ENCODE measurements around the gene PIGZ.

GRCh38 chr3:196938576-196938975 lies 30.1 kb downstream of the PIGZ start:
- no peak for TF ChIP-seq POLR2A (IDR thresholded peaks at IDR 0.05)
- TF ChIP-seq CTCF (IDR thresholded peaks at IDR 0.05): no peak
